ENCODE measurements around the gene KCNQ1. TPM values are rescaled to one million over a fixed set of nuclear protein-coding genes. Genes with fewer than 3 reads are reported as not detected.

The KCNQ1 gene
- total and polyA plus RNA-seq, 9 of the 15 experiments (the other 6 are each of a cell fraction or from before 2014, with no cell fraction given), result 0.44 TPM; not detected in 8

GRCh38 chr11:2807025-2807681 is 362.3 kb downstream of the KCNQ1 start (continued):
- TF ChIP-seq, protein P1, sequence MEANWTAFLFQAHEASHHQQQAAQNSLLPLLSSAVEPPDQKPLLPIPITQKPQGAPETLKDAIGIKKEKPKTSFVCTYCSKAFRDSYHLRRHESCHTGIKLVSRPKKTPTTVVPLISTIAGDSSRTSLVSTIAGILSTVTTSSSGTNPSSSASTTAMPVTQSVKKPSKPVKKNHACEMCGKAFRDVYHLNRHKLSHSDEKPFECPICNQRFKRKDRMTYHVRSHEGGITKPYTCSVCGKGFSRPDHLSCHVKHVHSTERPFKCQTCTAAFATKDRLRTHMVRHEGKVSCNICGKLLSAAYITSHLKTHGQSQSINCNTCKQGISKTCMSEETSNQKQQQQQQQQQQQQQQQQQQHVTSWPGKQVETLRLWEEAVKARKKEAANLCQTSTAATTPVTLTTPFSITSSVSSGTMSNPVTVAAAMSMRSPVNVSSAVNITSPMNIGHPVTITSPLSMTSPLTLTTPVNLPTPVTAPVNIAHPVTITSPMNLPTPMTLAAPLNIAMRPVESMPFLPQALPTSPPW (CRISPR knock-in tag; IDR thresholded peaks at IDR 0.05), result peak; percentile 69
- TF ChIP-seq TCF3 (CRISPR knock-in tag; IDR thresholded peaks at IDR 0.05), result no peak
- peak; percentile 41; the same call in 1 of the 2 replicates for TF ChIP-seq NFIC (IDR thresholded peaks at IDR 0.05)
- TF ChIP-seq L3MBTL2 (IDR thresholded peaks at IDR 0.05), result 0 out of 2 replicates have a peak, but pooled peaks have one; percentile 13
- no peak for TF ChIP-seq HDAC1 (IDR thresholded peaks at IDR 0.05)
- no peak for TF ChIP-seq ATF3 (IDR thresholded peaks at IDR 0.05)
- no peak for TF ChIP-seq ATF3 (CRISPR knock-in tag; conservative IDR thresholded peaks at IDR 0.05)
- no peak for TF ChIP-seq GABPA (tag; conservative IDR thresholded peaks at IDR 0.05; ENCODE audit: low read depth)

DNA sequence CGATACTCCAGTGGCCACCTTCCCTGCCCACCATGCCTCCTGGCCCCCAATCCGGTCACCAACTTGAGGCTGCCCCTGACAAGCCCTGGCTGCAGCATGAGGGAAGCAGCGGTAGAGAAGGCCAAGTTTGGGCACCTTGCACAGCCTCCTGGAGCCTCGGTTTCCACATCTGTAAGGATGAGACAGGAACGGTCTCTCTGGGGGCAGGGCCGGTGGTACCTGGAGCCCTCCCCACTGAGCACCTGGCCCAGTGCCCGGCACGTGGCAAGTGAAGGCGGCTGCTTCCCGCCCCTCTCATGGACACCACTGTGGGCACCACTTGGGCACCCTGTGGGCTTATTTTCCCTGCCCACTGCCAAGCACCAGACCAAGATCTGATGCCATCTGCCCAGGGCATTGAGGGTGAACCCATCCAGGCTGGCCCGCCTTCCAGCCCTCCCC is 363.0 kb downstream of the KCNQ1 start:
- H4K20me1 ChIP-seq (replicated peaks; ENCODE audit: control insufficient read depth, insufficient read depth, low read length), result no peaks in the 10 kb centered on the region
- CTCF ChIA-PET (ENCODE audit: low intra/inter-chr PET ratio), result no interaction called here
- no peaks in the 10 kb centered on the region for H3K9me1 ChIP-seq (ENCODE audit: control insufficient read depth, insufficient read depth, low read length)
- no peak overlapping the region for H3K4me2 ChIP-seq (ENCODE audit: insufficient read depth, low read length)
- 0 out of 2 replicates have a peak, but pooled peaks cover 6% of the 10 kb centered on the region for H3K9me3 ChIP-seq (replicated peaks; ENCODE audit: control insufficient read depth, insufficient read depth, low read depth, low read length)
- no peaks in the 10 kb centered on the region for H3K36me3 ChIP-seq (ENCODE audit: control insufficient read depth, insufficient read depth, low read length)
- no peak overlapping the region for H3K4me3 ChIP-seq
- no peak overlapping the region; a peak in 1 of 4 replicates for H3K9ac ChIP-seq (ENCODE audit: insufficient read depth in 1 of 2, low read depth in 2 of 2, low read length in 2 of 2)
- ATAC-seq (no peak), DNase-seq (ENCODE audit: extremely low read depth in 1 of 4, low spot score in 3 of 4) (no peak), FAIRE-seq (no peak)
- H3K27me3 ChIP-seq (ENCODE audit: control insufficient read depth in 2 of 2, insufficient read depth in 2 of 2, low read length in 2 of 2), result peaks cover 2 to 10% of the 10 kb centered on the region in 2 experiments; a peak in 1 of 5 replicates
- no peak overlapping the region for H2AFZ ChIP-seq (ENCODE audit: low read depth, low read length)
- H3K79me2 ChIP-seq (ENCODE audit: control insufficient read depth, insufficient read depth, low read length), result no peaks in the 10 kb centered on the region
- WGBS (ENCODE audit: insufficient coverage, low coverage, missing lambda C conversion rate), result 28% methylated on average over 11 of the region's 11 CpGs
- BruUV-seq (replicated peaks), result no TSS peak
- H3K27ac ChIP-seq (ENCODE audit: extremely low read depth, low read depth, low read length), result no peak overlapping the region
- in situ Hi-C loops (cut with MboI), result no loop called here
- H3K4me1 ChIP-seq (replicated peaks in 1 of 2; ENCODE audit: control insufficient read depth in 2 of 2, insufficient read depth in 2 of 2, low read length in 2 of 2), result peaks cover 15 to 66% of the 10 kb centered on the region in 2 experiments
- intact Hi-C loops (cut with micrococcal nuclease), result no loop called here
- POLR2A ChIA-PET, result no interaction called here
- TF ChIP-seq ZNF347 (CRISPR knock-in tag; IDR thresholded peaks at IDR 0.05; ENCODE audit: low read depth) (no peak), MEIS2 (IDR thresholded peaks at IDR 0.05; ENCODE audit: partially characterized antibody) (no peak), SRSF7 (optimal IDR thresholded peaks at IDR 0.05; ENCODE audit: low read depth, low read length) (no peak), TSHZ1 (CRISPR knock-in tag; IDR thresholded peaks at IDR 0.05) (no peak)
- TF ChIP-seq, protein P2, sequence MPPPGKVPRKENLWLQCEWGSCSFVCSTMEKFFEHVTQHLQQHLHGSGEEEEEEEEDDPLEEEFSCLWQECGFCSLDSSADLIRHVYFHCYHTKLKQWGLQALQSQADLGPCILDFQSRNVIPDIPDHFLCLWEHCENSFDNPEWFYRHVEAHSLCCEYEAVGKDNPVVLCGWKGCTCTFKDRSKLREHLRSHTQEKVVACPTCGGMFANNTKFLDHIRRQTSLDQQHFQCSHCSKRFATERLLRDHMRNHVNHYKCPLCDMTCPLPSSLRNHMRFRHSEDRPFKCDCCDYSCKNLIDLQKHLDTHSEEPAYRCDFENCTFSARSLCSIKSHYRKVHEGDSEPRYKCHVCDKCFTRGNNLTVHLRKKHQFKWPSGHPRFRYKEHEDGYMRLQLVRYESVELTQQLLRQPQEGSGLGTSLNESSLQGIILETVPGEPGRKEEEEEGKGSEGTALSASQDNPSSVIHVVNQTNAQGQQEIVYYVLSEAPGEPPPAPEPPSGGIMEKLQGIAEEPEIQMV (tag; conservative IDR thresholded peaks at IDR 0.05; ENCODE audit: low read depth), result no peak
